Suppressor macrophage treated with lipopolysaccharide for 4 hours (primary cell): ENCODE results near the gene USP15.

Experiments
- DNase-seq: peaks from one replicate; pipeline ENCODE4 v3.0.0-alpha.2; 2020

Gene USP15

GRCh38 chr12:62259993-62260732 is at the start of gene USP15:
TSS of gene USP15 (plus strand) at chr12:62260404. CDS start at chr12:62260415, 11 bp downstream.
- peak; percentile 98 for DNase-seq

DNA sequence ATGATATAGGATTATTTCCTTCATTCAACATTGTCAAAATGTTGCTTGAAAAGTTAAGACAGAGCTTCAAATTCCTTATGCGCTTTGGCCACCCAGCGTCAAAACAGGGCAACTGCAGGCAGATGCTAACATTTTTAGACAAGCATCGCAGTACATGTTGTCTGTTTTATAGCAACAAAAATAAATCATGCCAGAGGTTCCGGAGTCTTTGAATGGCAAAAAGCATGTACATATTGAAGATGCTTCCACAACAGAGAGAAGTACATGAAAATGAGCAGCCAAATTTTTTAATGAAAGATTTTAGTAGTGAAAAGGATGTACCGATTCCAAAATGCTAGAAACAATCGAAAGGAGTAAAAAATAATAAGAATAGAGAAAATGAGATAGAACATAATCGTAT is 49.8 kb upstream of the USP15 start:
- DNase-seq: peak; percentile 58

GRCh38 chr12:62211510-62211909 is 48.7 kb upstream of the USP15 start:
- peak; percentile 66 for DNase-seq

DNA sequence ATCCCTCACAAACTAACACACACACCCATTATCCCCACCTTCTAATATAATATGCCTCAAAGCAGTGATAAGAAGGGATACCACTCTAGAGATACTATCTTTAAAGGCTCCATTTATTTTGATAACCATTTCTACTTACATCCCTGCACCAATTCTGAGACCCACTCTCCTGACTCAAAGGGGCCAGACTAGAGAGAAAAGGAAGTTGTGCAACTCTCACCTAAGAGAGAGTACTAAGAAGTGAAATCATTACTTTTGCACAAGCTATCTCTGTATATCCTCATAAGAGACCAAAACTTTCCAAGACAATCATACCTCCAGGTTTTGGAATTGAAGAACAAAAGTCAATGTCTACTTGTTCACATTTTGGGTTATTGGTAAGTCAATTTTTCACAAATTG is 45.4 kb upstream of the USP15 start:
- peak; percentile 46 for DNase-seq

DNA sequence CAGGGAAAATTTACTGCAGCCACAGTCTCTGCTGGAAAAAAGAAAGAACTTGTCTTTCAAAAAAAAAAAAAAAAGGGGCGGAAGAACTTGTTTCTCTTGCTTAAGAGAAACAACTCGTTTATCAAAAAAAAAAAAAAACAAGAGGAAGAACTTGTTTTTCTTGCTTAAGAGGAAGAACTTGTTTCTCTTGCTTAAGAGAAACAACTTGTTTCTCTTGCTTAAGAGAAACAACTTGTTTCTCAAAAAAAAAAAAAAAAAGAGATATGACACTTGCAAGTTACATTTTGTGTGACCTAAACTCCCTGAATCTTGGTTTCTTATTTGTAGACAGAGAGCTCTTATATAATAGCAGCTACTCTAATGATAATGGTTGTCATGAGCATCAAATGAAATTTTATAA is 44.7 kb upstream of the USP15 start:
- peak; percentile 70 for DNase-seq

DNA sequence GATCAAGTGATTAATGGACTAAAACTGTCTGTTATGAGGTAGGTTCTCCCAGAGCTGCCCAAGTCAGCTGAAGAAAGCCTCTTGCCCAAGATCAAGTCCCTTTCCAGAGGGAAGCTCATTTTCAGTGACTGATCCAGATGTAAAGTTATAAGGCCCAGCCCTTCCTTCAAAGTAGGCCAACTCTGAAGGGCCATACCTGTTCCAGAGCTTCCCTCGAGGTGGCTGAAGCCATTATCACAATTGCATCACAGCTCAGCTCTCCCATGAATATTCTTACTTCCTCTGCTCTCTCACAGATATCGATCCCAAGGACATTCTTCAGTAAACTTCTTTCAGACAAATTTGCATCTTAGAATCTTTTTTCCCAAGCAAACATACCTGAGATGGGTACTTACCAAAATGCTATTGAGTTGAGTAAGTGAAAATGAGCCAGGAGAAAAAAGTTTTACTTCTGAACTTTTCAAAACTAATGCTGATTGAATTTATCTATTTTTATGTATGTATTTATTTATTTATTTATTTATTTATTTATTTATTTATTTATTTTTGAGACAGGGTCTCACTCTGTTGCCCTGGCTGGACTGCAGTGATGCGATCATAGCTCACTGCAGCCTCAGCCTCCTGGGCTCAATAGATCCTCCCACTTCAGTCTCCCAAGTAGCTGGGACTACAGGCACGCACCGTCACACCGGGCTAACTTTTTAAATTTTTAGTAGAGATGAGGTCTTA is 42.6 kb upstream of the USP15 start:
- no peak for DNase-seq

DNA sequence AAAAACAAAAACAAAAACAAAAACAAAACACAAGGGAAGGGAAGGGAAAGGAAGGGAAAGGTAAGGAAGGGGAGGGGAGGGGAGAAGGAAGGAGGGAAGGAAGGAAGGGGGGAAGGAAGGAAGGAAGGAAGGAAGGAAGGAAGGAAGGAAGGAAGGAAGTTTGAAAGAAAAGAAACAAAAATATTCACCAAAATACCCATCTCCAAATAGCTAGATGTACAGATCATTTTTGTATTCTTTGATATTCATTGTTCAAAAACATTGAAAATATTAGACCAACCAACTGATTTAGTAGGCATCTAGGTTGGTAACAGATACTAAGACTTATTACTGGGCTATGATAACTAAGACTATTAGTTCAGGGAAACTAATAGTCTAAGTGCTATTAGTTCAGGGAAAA is 39.1 kb upstream of the USP15 start:
- DNase-seq: no peak

DNA sequence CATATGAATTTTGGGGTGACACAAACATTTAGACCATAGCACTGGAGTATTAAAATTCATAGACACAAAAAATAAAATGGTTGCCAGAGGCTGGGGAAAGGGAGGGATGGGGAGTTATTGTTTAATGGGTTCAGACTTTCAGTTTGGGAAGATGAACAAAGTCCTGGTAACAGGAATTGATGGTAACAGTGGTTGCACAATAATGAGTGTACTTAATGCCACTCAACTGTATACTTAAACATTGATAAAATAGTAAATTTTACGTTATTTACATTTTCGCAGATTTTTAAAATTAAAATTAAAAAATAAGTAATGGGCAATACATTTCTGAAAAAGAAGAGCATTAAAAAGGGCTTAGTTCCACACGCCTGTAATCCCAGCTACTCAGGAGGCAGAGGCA is 35.6 kb upstream of the USP15 start:
- DNase-seq: no peak

- DNase-seq: no peak
Observed at GRCh38 chr12:62227091-62227490, 33.1 kb upstream of the USP15 start.

DNA sequence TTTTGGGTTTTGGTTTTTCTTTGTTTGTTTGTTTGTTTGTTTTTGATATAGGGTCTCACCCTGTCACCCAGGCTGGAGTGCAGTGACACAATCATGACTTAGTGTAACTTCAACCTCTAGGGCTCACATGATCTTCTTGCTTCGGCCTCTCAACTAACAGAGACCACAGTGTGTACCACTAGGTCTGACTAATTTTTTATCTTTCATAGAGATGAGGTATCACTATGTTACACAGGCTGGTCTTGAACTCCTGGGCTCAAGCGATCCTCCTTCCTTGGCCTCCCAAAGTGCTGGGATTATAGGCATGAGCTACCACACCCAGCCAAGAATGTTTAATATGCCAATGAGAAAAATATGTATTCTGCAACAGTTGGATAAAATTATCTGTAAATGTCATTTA is 29.6 kb upstream of the USP15 start:
- no peak for DNase-seq

DNA sequence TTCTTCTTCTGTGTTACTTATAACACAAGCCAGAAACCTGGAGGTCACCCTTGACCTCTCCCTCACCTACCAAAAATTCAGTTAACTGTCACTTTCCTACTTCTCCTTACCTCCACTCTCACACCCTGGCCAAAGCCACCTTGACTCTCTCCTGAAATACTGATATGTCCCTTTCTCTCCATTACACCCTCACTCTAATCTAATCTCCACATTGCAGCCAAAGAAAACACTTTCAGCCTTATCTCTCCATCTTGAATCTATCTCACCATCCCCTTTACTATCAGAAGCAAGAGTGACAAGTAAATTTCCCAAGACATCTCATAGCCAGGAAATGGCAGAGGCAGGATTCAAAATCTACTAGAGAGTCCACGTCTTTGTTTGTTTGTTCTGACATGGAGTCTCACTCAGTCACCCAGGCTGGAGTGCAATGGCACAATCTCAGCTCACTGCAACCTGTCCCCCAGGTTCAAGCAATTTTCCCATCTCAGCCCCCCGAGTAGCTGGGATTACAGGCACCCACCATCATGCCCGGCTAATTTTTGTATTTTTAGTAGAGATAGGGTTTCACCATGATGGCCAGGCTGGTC is 28.0 kb upstream of the USP15 start:
- DNase-seq: no peak

GRCh38 chr12:62233805-62234204 is 26.4 kb upstream of the USP15 start:
- DNase-seq: no peak

GRCh38 chr12:62239571-62239970 is 20.6 kb upstream of the USP15 start:
- DNase-seq: no peak

GRCh38 chr12:62247281-62248045 is 12.7 kb upstream of the USP15 start:
- no peak for DNase-seq

DNA sequence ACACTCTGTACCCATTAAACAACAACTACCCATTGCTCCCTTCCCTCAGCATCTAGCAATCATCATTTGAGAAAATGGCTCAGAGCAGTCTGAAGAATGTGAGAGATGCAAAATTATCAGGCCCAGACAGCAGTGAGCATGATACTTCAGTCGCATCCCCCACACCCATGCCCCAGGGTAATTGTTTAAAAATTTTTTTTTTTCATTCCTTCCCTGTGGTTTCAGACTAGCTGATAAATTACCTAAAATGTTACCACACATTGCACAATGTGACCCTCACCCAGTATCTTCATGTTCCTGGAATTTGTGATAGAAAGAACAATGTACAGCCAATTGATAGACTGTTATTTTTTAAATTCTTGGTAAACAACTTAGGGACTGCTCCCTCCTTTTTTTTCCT is 11.3 kb upstream of the USP15 start:
- no peak for DNase-seq

DNA sequence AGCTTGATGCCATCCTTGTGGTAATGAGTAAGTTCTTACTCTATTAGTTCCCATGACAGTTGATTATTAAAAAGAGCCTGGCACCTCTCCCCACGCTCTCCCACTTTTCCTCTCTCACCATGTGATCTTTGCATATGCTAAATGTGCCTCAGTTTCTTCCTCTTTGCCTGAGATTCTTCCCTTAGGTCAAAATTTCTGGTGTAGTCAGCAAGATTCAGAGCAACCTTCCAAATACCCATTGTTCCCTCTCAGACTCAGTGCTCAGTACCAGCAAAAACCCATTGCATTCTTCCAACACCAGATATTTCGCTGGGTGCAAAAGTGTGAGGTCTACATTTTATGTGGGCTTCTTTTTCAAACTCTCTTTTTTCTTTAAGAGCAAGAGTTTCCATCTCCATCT is 10.8 kb upstream of the USP15 start:
- no peak for DNase-seq

DNA sequence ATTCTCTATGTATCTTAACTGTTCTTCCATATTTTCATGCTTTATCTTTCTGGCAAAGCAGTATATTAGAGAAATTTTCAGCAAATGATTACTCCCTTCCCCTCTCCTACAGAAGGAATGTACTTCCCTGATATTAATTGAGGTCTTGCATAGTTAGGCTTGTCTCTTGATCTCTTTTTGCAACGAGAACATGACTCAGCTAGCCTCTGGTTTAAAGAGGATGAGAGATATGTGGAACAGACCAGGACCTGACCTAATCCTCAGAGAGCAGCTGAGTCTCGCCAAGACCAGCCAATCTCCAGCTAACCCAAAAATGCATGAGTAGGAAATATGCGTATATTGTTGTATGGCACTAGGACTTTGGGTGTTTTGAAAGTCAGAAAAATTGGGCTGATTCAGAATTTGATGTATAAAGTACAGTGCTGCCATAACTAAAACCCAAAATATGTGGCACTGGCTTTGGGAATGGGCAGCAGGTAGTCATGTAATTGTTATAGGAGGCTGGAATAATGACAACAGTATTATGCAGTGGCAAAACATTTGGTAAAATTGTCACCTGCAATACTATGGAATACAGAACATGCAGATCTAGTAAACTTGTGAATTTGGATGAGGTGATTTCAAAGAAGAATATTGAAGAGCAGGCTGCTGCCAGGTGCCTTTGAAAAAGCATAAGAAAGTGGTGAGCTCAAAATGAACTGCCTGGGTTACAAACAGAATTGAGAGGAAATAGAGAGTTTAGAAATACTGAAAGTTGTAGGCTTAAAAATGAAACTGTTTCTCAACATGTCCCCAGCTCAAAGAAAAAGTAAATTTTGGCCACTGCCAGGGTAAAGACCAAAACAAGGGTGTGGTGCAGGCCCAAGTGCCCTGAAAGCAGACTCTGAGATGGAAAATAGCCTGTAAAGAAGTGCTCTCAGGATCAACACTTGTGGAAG is 9.3 kb upstream of the USP15 start:
- peak; percentile 80 for DNase-seq

- DNase-seq: no peak
Observed at GRCh38 chr12:62251609-62251958, 8.6 kb upstream of the USP15 start.

DNA sequence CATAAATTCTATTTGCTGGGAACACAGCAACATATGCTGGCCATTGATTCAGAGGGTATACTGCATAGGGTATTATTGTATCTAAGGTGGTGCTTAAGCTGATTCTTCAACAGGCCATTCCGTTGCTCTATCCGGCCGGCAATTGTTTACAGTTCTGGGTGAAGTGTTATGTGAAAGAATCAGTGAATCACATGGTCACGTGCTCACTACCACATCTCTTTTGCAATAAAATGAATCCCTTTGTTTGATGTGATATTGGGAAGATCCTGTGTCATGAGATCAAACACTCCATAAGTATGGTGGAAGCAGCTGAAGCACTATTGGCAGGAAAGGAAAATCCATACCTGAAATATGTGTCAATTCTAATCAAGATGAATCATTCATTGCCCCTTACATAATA is 7.6 kb upstream of the USP15 start:
- DNase-seq: peak; percentile 37

DNA sequence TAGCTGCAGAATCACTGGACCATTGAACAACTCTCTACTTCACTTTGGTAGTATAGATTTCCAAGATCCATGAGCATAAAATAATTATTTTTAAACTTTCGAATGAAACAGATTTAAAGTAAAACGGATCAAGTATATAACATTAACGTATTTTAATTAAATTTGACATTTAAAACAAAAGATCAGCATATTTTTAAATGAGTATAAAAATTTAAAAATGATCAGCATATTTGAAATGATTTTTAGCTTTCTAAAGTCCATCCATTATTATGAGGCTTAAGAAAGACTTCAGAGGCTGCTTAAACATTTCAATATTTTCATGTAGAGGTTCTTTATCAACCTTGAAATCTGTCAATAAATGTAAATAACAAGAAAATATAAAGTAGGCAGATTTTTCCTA is 5.2 kb upstream of the USP15 start:
- DNase-seq: no peak

GRCh38 chr12:62256408-62257096 is 3.7 kb upstream of the USP15 start:
- DNase-seq: peak; percentile 84

- no peak for DNase-seq
Observed at GRCh38 chr12:62258231-62258630, 2.0 kb upstream of the USP15 start.
